Memory B cell (primary cell): ENCODE measurements around the gene TAF3.

ENCODE experiments used
- ATAC-seq: fragments of 150-1000 bp; cut with Tn5 transposase; 2 replicates; pipeline ENCODE4 v1.10.0; 2021; ENCODE audit warnings: low read depth, mild to moderate bottlenecking, moderate library complexity
- DNase-seq, 2 donors: peaks; one replicate each; pipeline ENCODE4 v3.0.0; 2022; ENCODE audit warnings: low spot score in 2 of 2
- H3K27ac Mint-ChIP-seq: one replicate; pipeline ENCODE4 v1.8.0; 2022; ENCODE audit warnings: mild to moderate bottlenecking, moderate library complexity, mixed read lengths
- H3K27me3 Mint-ChIP-seq: one replicate; pipeline ENCODE4 v1.8.0; 2022; ENCODE audit warnings: mixed read lengths
- H3K36me3 Mint-ChIP-seq: one replicate; pipeline ENCODE4 v1.8.0; 2022; ENCODE audit warnings: mild to moderate bottlenecking, mixed read lengths
- H3K4me1 Mint-ChIP-seq: one replicate; pipeline ENCODE4 v1.8.0; 2022; ENCODE audit warnings: mixed read lengths
- H3K4me3 Mint-ChIP-seq: one replicate; pipeline ENCODE4 v1.8.0; 2022; ENCODE audit warnings: mild to moderate bottlenecking, moderate library complexity, mixed read lengths
- H3K9me3 Mint-ChIP-seq: one replicate; pipeline ENCODE4 v1.8.0; 2022; ENCODE audit warnings: mixed read lengths

Gene TAF3

DNA sequence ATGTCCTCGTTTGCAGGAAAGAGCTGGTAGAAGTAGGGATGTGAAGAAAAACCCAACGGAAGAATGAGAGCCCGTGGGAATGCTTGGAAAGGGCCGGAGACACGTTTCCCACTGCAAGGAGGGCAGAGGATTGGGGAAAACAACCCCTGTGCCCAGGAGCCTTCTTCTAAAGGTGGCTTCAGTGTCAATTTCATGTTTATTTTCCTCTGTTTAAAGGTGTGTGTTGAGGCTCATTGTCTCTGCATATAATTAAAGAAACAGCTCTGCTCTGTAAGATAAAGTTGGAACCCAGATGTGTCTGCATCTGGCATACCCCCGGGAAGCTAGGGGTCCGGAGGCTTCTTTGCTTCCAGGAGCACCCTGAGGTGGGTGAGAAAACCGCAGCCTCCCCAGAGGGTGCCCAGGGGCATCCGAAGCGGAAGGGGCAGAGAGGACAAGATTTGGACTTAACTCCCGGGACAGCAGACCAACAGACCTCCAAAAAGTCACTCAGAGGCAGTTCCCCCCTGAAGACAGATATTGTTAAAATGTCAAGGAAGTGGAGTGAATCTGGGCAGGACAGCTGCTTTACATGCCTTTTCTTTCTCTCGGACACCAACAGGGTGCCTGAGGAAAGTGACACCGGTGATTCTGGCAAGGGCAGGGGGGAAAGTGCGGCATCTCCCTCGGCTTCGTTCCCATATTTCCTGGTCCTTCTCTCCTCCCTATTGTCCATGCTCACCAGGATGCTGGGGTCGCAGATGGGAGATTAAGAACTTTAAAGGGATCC is 227.6 kb downstream of the TAF3 start:
- no peak overlapping the region for H3K4me3 Mint-ChIP-seq
- H3K27me3 Mint-ChIP-seq: peaks cover 49% of the 10 kb centered on the region
- ATAC-seq (no peak), DNase-seq (no peak)
- no peaks in the 10 kb centered on the region for H3K9me3 Mint-ChIP-seq
- peaks cover 30% of the 10 kb centered on the region for H3K4me1 Mint-ChIP-seq
- no peaks in the 10 kb centered on the region for H3K36me3 Mint-ChIP-seq
- peak overlapping the region; percentile 6 for H3K27ac Mint-ChIP-seq

- Mint-ChIP-seq H3K4me1 (peaks cover 29% of the 10 kb centered on the region), H3K9me3 (no peaks in the 10 kb centered on the region), H3K4me3 (no peak overlapping the region), H3K27ac (no peak overlapping the region), H3K27me3 (peaks cover 42% of the 10 kb centered on the region), H3K36me3 (no peaks in the 10 kb centered on the region)
- DNase-seq (no peak), ATAC-seq (no peak)
Measured at GRCh38 chr10:8047452-8048280, 229.4 kb downstream of the TAF3 start.

DNA sequence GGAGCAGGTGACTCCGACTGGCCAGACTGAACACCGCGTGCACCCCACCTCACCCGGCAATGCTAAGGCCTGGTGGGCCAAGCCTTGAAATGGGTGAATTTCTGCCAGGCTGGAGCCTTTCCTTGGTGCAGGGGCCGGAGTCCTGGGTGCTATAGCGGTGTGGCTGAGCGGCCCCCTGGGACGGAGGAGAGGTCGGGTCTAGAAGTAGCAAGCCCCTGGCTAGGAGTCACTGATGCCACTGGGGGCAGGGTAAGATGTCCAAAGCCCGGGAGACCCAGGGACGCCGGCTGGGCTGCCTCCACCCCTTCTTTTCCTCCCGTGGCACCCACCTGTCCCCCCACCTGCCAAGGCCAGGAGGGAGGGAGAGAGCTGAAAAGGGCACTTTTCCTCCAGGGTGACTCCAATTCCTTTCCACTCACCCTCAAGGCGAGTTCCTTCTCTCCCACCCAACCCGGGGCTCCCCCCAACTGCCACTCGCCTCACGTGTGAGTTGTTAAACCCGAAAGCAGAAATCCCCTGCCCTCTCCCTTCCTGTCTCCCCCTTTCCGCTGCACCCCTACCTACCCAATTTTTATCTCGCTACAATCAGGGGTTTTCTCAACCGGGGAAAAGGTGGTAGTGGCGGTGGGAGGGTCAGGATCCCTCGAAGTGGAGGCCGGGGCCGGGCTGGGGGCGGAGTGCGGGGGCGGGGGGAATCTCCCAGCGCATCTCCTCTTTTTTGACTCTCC is 230.1 kb downstream of the TAF3 start:
- no peaks in the 10 kb centered on the region for H3K36me3 Mint-ChIP-seq
- no peaks in the 10 kb centered on the region for H3K9me3 Mint-ChIP-seq

GRCh38 chr10:8049045-8049864 is 230.9 kb downstream of the TAF3 start:
- no peak for DNase-seq
- H3K9me3 Mint-ChIP-seq: no peaks in the 10 kb centered on the region
- H3K36me3 Mint-ChIP-seq: no peaks in the 10 kb centered on the region
- no peak for ATAC-seq
- peaks cover 38% of the 10 kb centered on the region for H3K27me3 Mint-ChIP-seq
- no peak overlapping the region for H3K27ac Mint-ChIP-seq
- peak overlapping the region; percentile 28 for H3K4me3 Mint-ChIP-seq
- H3K4me1 Mint-ChIP-seq: peaks cover 24% of the 10 kb centered on the region

More for the DNA sequence above, 230.1 kb downstream of the TAF3 start:
- ATAC-seq (peak; percentile 43), DNase-seq (no peak)
- Mint-ChIP-seq H3K27ac (no peak overlapping the region), H3K27me3 (peaks cover 40% of the 10 kb centered on the region), H3K4me3 (peak overlapping the region; percentile 28), H3K4me1 (peaks cover 25% of the 10 kb centered on the region)

DNA sequence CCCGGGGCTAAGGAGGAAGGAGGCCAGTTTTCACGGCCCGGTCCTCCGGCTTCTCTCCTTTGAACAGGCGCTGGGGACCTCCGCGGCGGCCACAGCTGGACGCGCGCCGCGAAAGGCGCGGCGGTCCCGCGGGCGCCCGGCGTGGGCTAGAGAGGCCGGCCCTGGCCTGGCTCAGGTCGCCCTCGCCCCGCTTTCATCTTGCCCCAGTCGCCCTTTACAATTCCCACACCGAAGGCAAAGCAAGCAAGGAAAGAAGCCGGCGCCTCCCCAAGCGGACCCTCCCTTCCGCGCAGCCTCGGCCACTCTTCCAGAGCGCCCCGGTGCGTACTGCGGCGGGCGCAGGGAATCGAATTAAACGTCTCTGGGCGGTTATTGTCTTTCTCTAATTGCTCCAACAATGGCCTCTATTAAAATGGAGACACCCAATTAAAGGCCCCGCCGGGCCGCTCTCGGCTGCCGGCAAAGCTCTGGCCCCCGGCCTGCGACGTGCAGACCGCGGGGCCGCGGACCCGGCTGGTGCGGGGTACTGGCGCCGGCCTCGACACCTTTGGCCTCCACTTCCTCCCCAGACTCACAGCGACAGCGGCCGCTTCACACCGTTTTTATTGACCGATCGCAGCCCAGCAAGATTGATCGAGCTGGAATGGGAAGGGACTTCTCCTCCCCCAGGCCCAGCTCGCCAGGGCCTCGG is 231.7 kb downstream of the TAF3 start:
- Mint-ChIP-seq H3K4me3 (peak overlapping the region; percentile 58), H3K9me3 (no peaks in the 10 kb centered on the region), H3K27ac (peak overlapping the region; percentile 55), H3K27me3 (peaks cover 36% of the 10 kb centered on the region), H3K36me3 (no peaks in the 10 kb centered on the region), H3K4me1 (peaks cover 24% of the 10 kb centered on the region)
- DNase-seq (no peak), ATAC-seq (no peak)

- Mint-ChIP-seq H3K27me3 (peaks cover 33% of the 10 kb centered on the region), H3K36me3 (no peaks in the 10 kb centered on the region), H3K9me3 (no peaks in the 10 kb centered on the region), H3K27ac (peak overlapping the region; percentile 55), H3K4me3 (peak overlapping the region; percentile 58), H3K4me1 (peaks cover 19% of the 10 kb centered on the region)
- ATAC-seq (no peak), DNase-seq (no peak)
Measured at GRCh38 chr10:8050556-8051108, 232.3 kb downstream of the TAF3 start.

GRCh38 chr10:8051109-8051821 is 233.0 kb downstream of the TAF3 start:
- peaks cover 17% of the 10 kb centered on the region for H3K4me1 Mint-ChIP-seq
- no peak overlapping the region for H3K4me3 Mint-ChIP-seq
- H3K9me3 Mint-ChIP-seq: no peaks in the 10 kb centered on the region
- H3K27me3 Mint-ChIP-seq: peaks cover 31% of the 10 kb centered on the region
- ATAC-seq (no peak), DNase-seq (no peak)
- H3K27ac Mint-ChIP-seq: no peak overlapping the region
- H3K36me3 Mint-ChIP-seq: no peaks in the 10 kb centered on the region

DNA sequence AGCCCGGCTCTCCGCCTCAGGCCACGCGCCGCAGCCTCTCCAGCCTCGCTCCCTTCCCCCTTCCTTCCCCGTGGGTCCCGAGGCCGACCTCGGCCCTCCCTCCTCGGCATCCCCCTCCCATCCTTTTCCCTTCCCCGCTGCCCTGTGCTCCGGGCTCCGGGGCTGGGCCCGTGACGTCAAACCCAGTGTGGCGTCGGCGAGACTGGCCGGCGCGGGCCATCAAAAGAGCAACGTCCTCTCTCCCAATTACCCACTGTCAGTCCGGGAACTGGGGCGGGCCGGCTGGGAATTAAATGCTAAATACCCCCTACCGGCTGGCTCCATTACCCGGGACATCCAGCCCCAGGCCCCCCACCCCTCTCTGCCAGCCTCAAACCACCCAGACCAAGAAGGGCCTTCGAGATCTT is 233.5 kb downstream of the TAF3 start:
- H3K4me3 Mint-ChIP-seq: peak overlapping the region; percentile 17
- H3K9me3 Mint-ChIP-seq: no peaks in the 10 kb centered on the region
- peaks cover 1% of the 10 kb centered on the region for H3K36me3 Mint-ChIP-seq
- DNase-seq (no peak), ATAC-seq (no peak)
- peaks cover 29% of the 10 kb centered on the region for H3K27me3 Mint-ChIP-seq
- no peak overlapping the region for H3K27ac Mint-ChIP-seq
- H3K4me1 Mint-ChIP-seq: peaks cover 14% of the 10 kb centered on the region

- peaks cover 18% of the 10 kb centered on the region for H3K4me1 Mint-ChIP-seq
- ATAC-seq (no peak), DNase-seq (no peak)
- H3K27me3 Mint-ChIP-seq: peaks cover 29% of the 10 kb centered on the region
- peaks cover 1% of the 10 kb centered on the region for H3K36me3 Mint-ChIP-seq
- no peaks in the 10 kb centered on the region for H3K9me3 Mint-ChIP-seq
- H3K4me3 Mint-ChIP-seq: peak overlapping the region; percentile 4
- no peak overlapping the region for H3K27ac Mint-ChIP-seq
Measured at GRCh38 chr10:8052341-8052955, 234.1 kb downstream of the TAF3 start.

GRCh38 chr10:8052956-8053445 is 234.7 kb downstream of the TAF3 start:
- DNase-seq (no peak), ATAC-seq (no peak)
- peaks cover 18% of the 10 kb centered on the region for H3K4me1 Mint-ChIP-seq
- H3K36me3 Mint-ChIP-seq: peaks cover 1% of the 10 kb centered on the region
- no peak overlapping the region for H3K4me3 Mint-ChIP-seq
- no peaks in the 10 kb centered on the region for H3K9me3 Mint-ChIP-seq
- peaks cover 27% of the 10 kb centered on the region for H3K27me3 Mint-ChIP-seq
- H3K27ac Mint-ChIP-seq: no peak overlapping the region

GRCh38 chr10:8053446-8054243 is 235.3 kb downstream of the TAF3 start:
- Mint-ChIP-seq H3K27ac (peak overlapping the region; percentile 63), H3K27me3 (peaks cover 24% of the 10 kb centered on the region), H3K4me1 (peaks cover 16% of the 10 kb centered on the region), H3K9me3 (no peaks in the 10 kb centered on the region), H3K36me3 (peaks cover 1% of the 10 kb centered on the region), H3K4me3 (peak overlapping the region; percentile 68)
- peak; percentile 65 for ATAC-seq
- DNase-seq: peak in 1 of 2 donors; percentile 52
